DMS153 treated with DMSO at 0.1 percent for 48 hours (cell line): ENCODE data around the gene FNBP1.

Experiments
- DNase-seq: peaks from one replicate; lab custom pipeline; 2025; ENCODE audit not compliant: unreplicated experiment; lab: John Stamatoyannopoulos, UW

The FNBP1 gene

GRCh38 chr9:129880654-129881546 lies 162.1 kb downstream of the FNBP1 start:
- DNase-seq: no peak

- no peak for DNase-seq
These were observed 162.9 kb downstream of the FNBP1 start for GRCh38 chr9:129879991-129880653.

GRCh38 chr9:129879103-129879699 lies 163.8 kb downstream of the FNBP1 start:
- DNase-seq: no peak

- DNase-seq: no peak
These were observed 164.7 kb downstream of the FNBP1 start for GRCh38 chr9:129878291-129878690.

GRCh38 chr9:129876815-129877214 lies 166.2 kb downstream of the FNBP1 start:
- DNase-seq: no peak

GRCh38 chr9:129875687-129876395 lies 167.1 kb downstream of the FNBP1 start:
- no peak for DNase-seq

GRCh38 chr9:129875181-129875611 lies 167.8 kb downstream of the FNBP1 start:
- DNase-seq: no peak

- no peak for DNase-seq
These were observed 168.5 kb downstream of the FNBP1 start for GRCh38 chr9:129874261-129875101.

- DNase-seq: no peak
These were observed 169.3 kb downstream of the FNBP1 start for GRCh38 chr9:129873563-129874190.

- DNase-seq: no peak
These were observed 171.9 kb downstream of the FNBP1 start for GRCh38 chr9:129871046-129871445.

GRCh38 chr9:129869585-129870501 lies 173.1 kb downstream of the FNBP1 start:
- DNase-seq: no peak

- DNase-seq: no peak
These were observed 174.0 kb downstream of the FNBP1 start for GRCh38 chr9:129868872-129869486.

GRCh38 chr9:129868023-129868871 lies 174.7 kb downstream of the FNBP1 start:
- no peak for DNase-seq

- no peak for DNase-seq
These were observed 175.6 kb downstream of the FNBP1 start for GRCh38 chr9:129867136-129868022.

GRCh38 chr9:129866394-129867135 lies 176.4 kb downstream of the FNBP1 start:
- DNase-seq: no peak
